K562 (cell line): ENCODE measurements around the gene NOSIP. TPM values are rescaled to one million over a fixed set of nuclear protein-coding genes. Genes with fewer than 3 reads are reported as not detected.

Experiments
- ADNP ChIP-seq: fragments of 200-800 bp; sonication (Bioruptor generic); IDR thresholded peaks from 2 replicates; pipeline ENCODE4 v1.6.1; 2016; ENCODE audit warnings: missing genetic modification characterization, missing compliant biosample characterization
- BHLHE40 ChIP-seq: IDR thresholded peaks from 2 replicates; pipeline ENCODE4 v1.6.1; 2011; ENCODE audit warnings: low read length, improper control_type of control experiment
- HNRNPK ChIP-seq: fragments of 200-400 bp; formaldehyde crosslinking; IDR thresholded peaks from one replicate; pipeline ENCODE4 v1.6.1; 2018; ENCODE audit warnings: mild to moderate bottlenecking, low read depth, low read length; ENCODE audit not compliant: poor library complexity, severe bottlenecking
- KAT8 ChIP-seq: fragments of 450-650 bp; IDR thresholded peaks from 2 replicates; pipeline ENCODE4 v1.6.1; 2016; ENCODE audit warnings: low read depth, mild to moderate bottlenecking
- MED1 ChIP-seq: sonication (generic); formaldehyde crosslinking; IDR thresholded peaks from 2 replicates; pipeline ENCODE4 v1.8.1; 2023; ENCODE audit warnings: missing genetic modification reagents, borderline replicate concordance
- MEF2D ChIP-seq: conservative IDR thresholded peaks from 2 replicates; pipeline ENCODE4 v1.6.1; 2016; ENCODE audit warnings: low read depth, missing genetic modification characterization, missing compliant biosample characterization
- NELFE ChIP-seq: IDR thresholded peaks from 2 replicates; pipeline ENCODE4 v1.6.1; 2011; ENCODE audit warnings: mild to moderate bottlenecking; ENCODE audit not compliant: insufficient read depth, insufficient read length
- PCBP1 ChIP-seq: fragments of 200-400 bp; formaldehyde crosslinking; IDR thresholded peaks from 2 replicates; pipeline ENCODE4 v1.6.1; 2018; ENCODE audit warnings: mild to moderate bottlenecking, low read depth, low read length; ENCODE audit not compliant: poor library complexity, severe bottlenecking
- PKNOX1 ChIP-seq: fragments of 450-650 bp; IDR thresholded peaks from 2 replicates; pipeline ENCODE4 v1.6.1; 2016
- PTBP1 ChIP-seq: fragments of 200-400 bp; formaldehyde crosslinking; IDR thresholded peaks from 2 replicates; pipeline ENCODE4 v1.6.1; 2017; ENCODE audit warnings: low read depth, low read length
- RB1 ChIP-seq: fragments of 450-650 bp; IDR thresholded peaks from 2 replicates; pipeline ENCODE4 v1.6.1; 2017; ENCODE audit warnings: low read depth, mild to moderate bottlenecking
- RBM14 ChIP-seq: fragments of 200-400 bp; formaldehyde crosslinking; IDR thresholded peaks from 2 replicates; pipeline ENCODE4 v1.6.1; 2018; ENCODE audit warnings: low read depth, mild to moderate bottlenecking, low read length, moderate library complexity, borderline replicate concordance; ENCODE audit not compliant: insufficient read depth
- USF2 ChIP-seq: sonication (generic); formaldehyde crosslinking; IDR thresholded peaks from 2 replicates; pipeline ENCODE4 v1.5.0; 2020; ENCODE audit warnings: missing genetic modification reagents
- ZFP1 ChIP-seq: fragments of 450-650 bp; formaldehyde crosslinking; IDR thresholded peaks from 2 replicates; pipeline ENCODE4 v1.4.0; 2020; ENCODE audit warnings: mild to moderate bottlenecking, mixed read lengths
- ZNF121 ChIP-seq: sonication (generic); formaldehyde crosslinking; conservative IDR thresholded peaks from 2 replicates; pipeline ENCODE4 v1.8.0; 2022; ENCODE audit warnings: missing genetic modification reagents
- ZNF277 ChIP-seq: fragments of 250-450 bp; sonication (Bioruptor Pico); IDR thresholded peaks from 2 replicates; pipeline ENCODE4 v1.8.0; 2022; ENCODE audit warnings: inconsistent platforms, mild to moderate bottlenecking, moderate library complexity, borderline replicate concordance
- polyA plus RNA-seq, 8 experiments: library from polyadenylated mRNA; depleted of rRNA in 4 of 8; stranded (reverse) in 5 of 8; unstranded in 3 of 8; fragments of >200 nt; fragmentation: Nextera tagmentation in 2 of 8; fragmentation: Illumina TruSeq in 1 of 8; extraction: Ambion mirVana in 2 of 8; extraction: Trizol in 1 of 8; gene quantifications; 2 replicates each; pipeline versions ENCODE4 v1.2.1 to v1.2.3, GENCODE V29; 2011 to 2014; ENCODE audit warnings: inconsistent platforms in 1 of 8, missing spikeins in 1 of 8
- total RNA-seq, 7 experiments: library from RNA; depleted of rRNA in 6 of 7; stranded (reverse); fragments of >200 nt in 6 of 7; fragmentation: Illumina TruSeq in 2 of 7; extraction: Trizol in 2 of 7; gene quantifications; 2 replicates each; pipeline versions ENCODE4 v1.2.1 to v1.2.3, GENCODE V29; 2011 to 2021; ENCODE audit warnings: low replicate concordance in 1 of 7
- TF ChIP-seq, protein P1 (sequence below): fragments of 250-450 bp; sonication (Bioruptor Pico); IDR thresholded peaks from 2 replicates; pipeline ENCODE4 v1.8.0; 2021; ENCODE audit warnings: borderline replicate concordance, mild to moderate bottlenecking, moderate library complexity; ENCODE audit not compliant: poor library complexity, severe bottlenecking
- TF ChIP-seq, protein P2 (sequence below): fragments of 450-650 bp; IDR thresholded peaks from 2 replicates; pipeline ENCODE4 v1.7.1; 2018; ENCODE audit warnings: mild to moderate bottlenecking, low read depth; ENCODE audit not compliant: partially characterized antibody
- TF ChIP-seq, protein P3 (sequence below): fragments of 450-650 bp; formaldehyde crosslinking; IDR thresholded peaks from 2 replicates; pipeline ENCODE4 v1.4.0; 2020; ENCODE audit warnings: mild to moderate bottlenecking, moderate library complexity

The NOSIP gene
- total and polyA plus RNA-seq, 9 of the 15 experiments (the other 6 are each of a cell fraction or from before 2014, with no cell fraction given), result 14.4 to 153 (median 79.9) TPM

DNA sequence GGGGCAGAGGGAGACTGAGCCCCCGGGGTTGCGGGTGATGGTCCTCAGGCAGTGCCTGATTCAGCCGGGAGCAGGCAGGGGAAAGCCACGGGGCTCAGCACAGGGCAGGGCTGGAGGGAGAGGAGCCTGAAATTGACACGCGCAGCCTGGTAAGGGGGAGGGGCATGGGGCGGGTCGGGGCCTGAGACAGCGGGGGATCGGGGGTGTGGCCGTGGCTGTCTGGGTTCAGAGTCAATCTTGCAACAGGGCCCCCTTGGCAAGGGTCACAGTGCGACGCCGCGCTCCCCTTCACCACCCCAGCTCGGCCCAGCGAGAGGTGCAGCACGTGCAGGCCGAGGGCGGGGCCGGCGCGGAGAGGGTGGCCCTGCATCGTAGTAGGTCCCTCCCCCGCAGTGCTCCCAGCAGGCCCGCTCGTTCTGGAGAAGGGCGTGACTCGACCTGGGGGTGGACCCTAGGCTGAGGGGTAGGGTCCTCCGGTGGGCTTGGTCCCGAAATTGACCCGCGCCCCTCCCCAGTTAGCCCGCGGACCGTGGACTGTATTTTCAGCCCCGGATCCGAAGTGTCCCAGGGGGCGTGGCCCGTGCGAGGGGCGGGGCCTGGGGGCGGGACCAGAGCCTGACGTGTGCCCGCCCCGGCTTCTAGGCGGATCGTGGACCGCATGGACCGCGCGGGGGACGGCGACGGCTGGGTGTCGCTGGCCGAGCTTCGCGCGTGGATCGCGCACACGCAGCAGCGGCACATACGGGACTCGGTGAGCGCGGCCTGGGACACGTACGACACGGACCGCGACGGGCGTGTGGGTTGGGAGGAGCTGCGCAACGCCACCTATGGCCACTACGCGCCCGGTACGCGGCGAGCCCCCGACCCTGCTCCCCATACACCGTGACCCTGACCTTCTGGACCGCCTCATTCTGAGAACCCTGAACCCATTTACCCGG lies 46.5 kb downstream of the NOSIP start (continued):
- TF ChIP-seq ADNP (tag) (no peak), RB1 (no peak; the same call in 1 of the 2 replicates), PTBP1 (no peak), ZNF277 (no peak), ZNF121 (CRISPR knock-in tag) (no peak), KAT8 (no peak), RBM14 (no peak), MED1 (CRISPR knock-in tag) (no peak), NELFE (no peak), ZFP1 (CRISPR knock-in tag) (no peak), HNRNPK (no peak), PCBP1 (peak; percentile 32), MEF2D (no peak), PKNOX1 (no peak; the same call in 1 of the 2 replicates), BHLHE40 (peak; percentile 99), USF2 (CRISPR knock-in tag) (peak; percentile 83)
- TF ChIP-seq, protein P1, sequence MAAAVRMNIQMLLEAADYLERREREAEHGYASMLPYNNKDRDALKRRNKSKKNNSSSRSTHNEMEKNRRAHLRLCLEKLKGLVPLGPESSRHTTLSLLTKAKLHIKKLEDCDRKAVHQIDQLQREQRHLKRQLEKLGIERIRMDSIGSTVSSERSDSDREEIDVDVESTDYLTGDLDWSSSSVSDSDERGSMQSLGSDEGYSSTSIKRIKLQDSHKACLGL (CRISPR knock-in tag), result no peak
- TF ChIP-seq, protein P2, sequence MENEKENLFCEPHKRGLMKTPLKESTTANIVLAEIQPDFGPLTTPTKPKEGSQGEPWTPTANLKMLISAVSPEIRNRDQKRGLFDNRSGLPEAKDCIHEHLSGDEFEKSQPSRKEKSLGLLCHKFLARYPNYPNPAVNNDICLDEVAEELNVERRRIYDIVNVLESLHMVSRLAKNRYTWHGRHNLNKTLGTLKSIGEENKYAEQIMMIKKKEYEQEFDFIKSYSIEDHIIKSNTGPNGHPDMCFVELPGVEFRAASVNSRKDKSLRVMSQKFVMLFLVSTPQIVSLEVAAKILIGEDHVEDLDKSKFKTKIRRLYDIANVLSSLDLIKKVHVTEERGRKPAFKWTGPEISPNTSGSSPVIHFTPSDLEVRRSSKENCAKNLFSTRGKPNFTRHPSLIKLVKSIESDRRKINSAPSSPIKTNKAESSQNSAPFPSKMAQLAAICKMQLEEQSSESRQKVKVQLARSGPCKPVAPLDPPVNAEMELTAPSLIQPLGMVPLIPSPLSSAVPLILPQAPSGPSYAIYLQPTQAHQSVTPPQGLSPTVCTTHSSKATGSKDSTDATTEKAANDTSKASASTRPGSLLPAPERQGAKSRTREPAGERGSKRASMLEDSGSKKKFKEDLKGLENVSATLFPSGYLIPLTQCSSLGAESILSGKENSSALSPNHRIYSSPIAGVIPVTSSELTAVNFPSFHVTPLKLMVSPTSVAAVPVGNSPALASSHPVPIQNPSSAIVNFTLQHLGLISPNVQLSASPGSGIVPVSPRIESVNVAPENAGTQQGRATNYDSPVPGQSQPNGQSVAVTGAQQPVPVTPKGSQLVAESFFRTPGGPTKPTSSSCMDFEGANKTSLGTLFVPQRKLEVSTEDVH, result no peak
- TF ChIP-seq, protein P3, sequence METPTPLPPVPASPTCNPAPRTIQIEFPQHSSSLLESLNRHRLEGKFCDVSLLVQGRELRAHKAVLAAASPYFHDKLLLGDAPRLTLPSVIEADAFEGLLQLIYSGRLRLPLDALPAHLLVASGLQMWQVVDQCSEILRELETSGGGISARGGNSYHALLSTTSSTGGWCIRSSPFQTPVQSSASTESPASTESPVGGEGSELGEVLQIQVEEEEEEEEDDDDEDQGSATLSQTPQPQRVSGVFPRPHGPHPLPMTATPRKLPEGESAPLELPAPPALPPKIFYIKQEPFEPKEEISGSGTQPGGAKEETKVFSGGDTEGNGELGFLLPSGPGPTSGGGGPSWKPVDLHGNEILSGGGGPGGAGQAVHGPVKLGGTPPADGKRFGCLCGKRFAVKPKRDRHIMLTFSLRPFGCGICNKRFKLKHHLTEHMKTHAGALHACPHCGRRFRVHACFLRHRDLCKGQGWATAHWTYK (CRISPR knock-in tag), result no peak
